Aorta (tissue), 5 donors: ENCODE measurements around the gene PITHD1. TPM values are rescaled to one million over a fixed set of nuclear protein-coding genes. Genes with fewer than 3 reads are reported as not detected.
"Not testable (repeated sequence)": the region's sequence is repeated elsewhere in the genome, so short reads cannot be mapped to it uniquely, and the experiment has no call there.

ENCODE experiments used
- ATAC-seq: fragments of 200-7000 bp; cut with Tn5 transposase; one replicate; pipeline ENCODE4 v1.9.1; 2022; ENCODE audit warnings: moderate library complexity; ENCODE audit not compliant: low FRiP score
- DNase-seq, 2 donors: peaks; one replicate each; pipeline ENCODE4 v3.0.0-alpha.2; 2020
- H3K27ac ChIP-seq, 2 donors: one replicate each; pipeline ENCODE4 v1.5.1; 2013; ENCODE audit warnings: low read length in 2 of 2, mild to moderate bottlenecking in 2 of 2, moderate library complexity in 2 of 2, control low read depth in 1 of 2, inconsistent platforms in 1 of 2, low read depth in 1 of 2
- H3K27me3 ChIP-seq, 2 donors: one replicate each; pipeline ENCODE4 v1.6.1; 2013; ENCODE audit warnings: control low read depth in 1 of 2, low read length in 1 of 2, mild to moderate bottlenecking in 1 of 2, moderate library complexity in 1 of 2; ENCODE audit not compliant: insufficient read depth in 2 of 2, control insufficient read depth in 1 of 2
- H3K36me3 ChIP-seq, 2 donors: one replicate each; pipeline ENCODE4 v1.6.1; 2013; ENCODE audit warnings: control low read depth in 1 of 2, low read length in 1 of 2, mild to moderate bottlenecking in 1 of 2; ENCODE audit not compliant: insufficient read depth in 2 of 2, control insufficient read depth in 1 of 2
- H3K4me1 ChIP-seq, 2 donors: one replicate each; pipeline ENCODE4 v1.6.1; 2013; ENCODE audit warnings: low read length in 2 of 2, control low read depth in 1 of 2, mild to moderate bottlenecking in 1 of 2, moderate library complexity in 1 of 2; ENCODE audit not compliant: insufficient read depth in 2 of 2, control insufficient read depth in 1 of 2
- H3K4me3 ChIP-seq, 2 donors: one replicate each; pipeline ENCODE4 v1.5.1; 2013; ENCODE audit warnings: low read length in 2 of 2, control low read depth in 1 of 2, mild to moderate bottlenecking in 1 of 2
- H3K9me3 ChIP-seq: one replicate; pipeline ENCODE4 v1.6.1; 2013; ENCODE audit warnings: mild to moderate bottlenecking, low read length; ENCODE audit not compliant: control insufficient read depth
- WGBS, 2 donors: extraction: QIAGEN DNeasy Blood & Tissue Kit; methylation state at CpG; one replicate each; pipeline ENCODE4 v1.1.7; 2013; 5-methylcytosine and 5-hydroxymethylcytosine counted together
- intact Hi-C, 2 donors: fragments of 100-400 bp; cut with DNase I; formaldehyde crosslinking; loops; one replicate each; pipeline versions ENCODE4 v1.14.2 to v1.15.0; 2022
- long read RNA-seq, 2 donors: library from polyadenylated mRNA; unstranded; transcript quantifications; one replicate each; pipeline ENCODE4 v2.0.0, GENCODE V29; 2020 to 2021
- polyA plus RNA-seq, 2 donors: library from polyadenylated mRNA; stranded (reverse); fragments of 200-250 nt; gene quantifications; one replicate each; pipeline ENCODE4 v1.2.3, GENCODE V29; 2013
- total RNA-seq, 2 donors: library from RNA; stranded (reverse); fragmentation: NEBNext Ultra II Directional; extraction: Animal tissue kit (Norgen Biotek cat#: 25700); gene quantifications; one replicate each; pipeline ENCODE4 v1.2.1, GENCODE V29; 2021
- donor health status: healthy with polysubstance abuse.
- donor health status: Bipolar disorder and iron deficiency.
- donor health status: DM: no; HTN: no; CAD: no.
- donor health status: DM: no; HTN: no; CAD: no.
- donor health status: DM: yes; HTN: yes; CAD: no.

PITHD1 gene
- 10 to 100 TPM; 34.9 to 39.8 TPM for total RNA-seq
- polyA plus RNA-seq = 10 to 100 TPM; 33.9 to 40.3 TPM
- long read RNA-seq, donor 1, transcript PITHD1-201 (6 exons, 1,603 nt) = major isoform, 87 of 96 reads
- long read RNA-seq, donor 1, partial matches to known transcripts = 1 of 96 reads
- long read RNA-seq, donor 1, other reads (novel, unspliced or antisense) = 8 of 96 reads
- long read RNA-seq, donor 2, transcript PITHD1-201 (6 exons, 1,603 nt) = major isoform, 22 of 24 reads
- long read RNA-seq, donor 2, partial matches to known transcripts = 2 of 24 reads
- long read RNA-seq, donor 2, other reads (novel, unspliced or antisense) = 0 of 24 reads

- peaks cover 0 to 6% of the 10 kb centered on the region in 2 donors for H3K4me1 ChIP-seq
- peak; percentile 83 to 91 for DNase-seq
- no peaks in the 10 kb centered on the region for H3K9me3 ChIP-seq
- WGBS, 2 donors = 0% methylated on average over 74 to 91 of the region's 91 CpGs
- intact Hi-C loops = loop anchor here in 1 of 2 donors (10.0 kb wide), 1 partner anchor 87 kb away; the partner anchor contains the start of gene FUCA1
- peak; percentile 89 for ATAC-seq
- H3K27me3 ChIP-seq = no peaks in the 10 kb centered on the region
- H3K27ac ChIP-seq = peak within 1 kb of the TSS in 1 of 2 donors; percentile 94
- H3K36me3 ChIP-seq = no peaks in the 10 kb centered on the region
- peak within 1 kb of the TSS; percentile 88 to 93 for H3K4me3 ChIP-seq
These were observed at the start of gene PITHD1 for GRCh38 chr1:23777979-23778814. TSS of gene PITHD1 (plus strand) at chr1:23778418. CDS start at chr1:23778516, 98 bp downstream.

DNA sequence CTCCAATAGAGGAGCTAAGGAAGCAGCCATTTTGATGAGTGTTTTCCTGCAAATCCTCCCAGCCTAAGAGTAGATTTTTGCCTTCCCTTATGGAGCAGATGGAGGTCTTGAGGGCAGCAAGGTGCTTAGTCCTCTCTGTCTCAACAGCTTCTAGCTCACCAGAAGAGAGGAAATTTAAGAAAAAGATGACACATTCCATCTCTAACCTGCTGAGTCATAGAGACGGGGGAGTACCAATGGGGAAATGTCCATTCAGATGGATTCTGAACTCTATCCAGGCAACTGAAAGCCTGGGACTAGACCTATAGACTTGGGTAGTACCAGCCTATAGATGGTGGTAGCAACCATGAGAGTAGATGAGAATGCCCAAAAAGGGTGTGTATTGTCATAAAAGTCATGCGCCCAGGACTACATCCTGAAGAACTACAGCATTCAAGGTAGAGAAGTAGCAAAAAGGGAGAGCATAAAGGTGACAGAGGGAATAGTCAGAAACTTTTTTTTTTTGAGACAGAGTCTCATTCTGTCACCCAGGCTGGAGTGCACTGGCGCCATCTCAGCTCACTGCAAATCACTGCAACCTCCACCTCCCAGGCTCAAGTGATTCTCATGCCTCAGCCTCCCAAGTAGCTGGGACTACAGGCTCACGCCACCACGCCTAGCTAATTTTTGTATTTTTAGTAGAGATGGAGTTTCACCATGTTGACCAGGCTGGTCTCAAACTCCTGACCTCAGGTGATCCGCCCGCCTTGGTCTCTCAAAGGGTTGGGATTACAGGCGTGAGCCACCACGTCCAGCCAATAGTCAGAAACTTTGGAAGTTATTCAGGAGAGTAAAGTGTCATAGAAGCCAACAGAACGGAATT lies 45.6 kb upstream of the PITHD1 start:
- Histone ChIP-seq H3K27me3 (no peaks in the 10 kb centered on the region), H3K4me3 (no peak overlapping the region), H3K27ac (no peak overlapping the region), H3K9me3 (no peaks in the 10 kb centered on the region), H3K36me3 (peaks cover 0 to 2% of the 10 kb centered on the region in 2 donors), H3K4me1 (no peaks in the 10 kb centered on the region)
- intact Hi-C loops = no loop called here
- no peak for ATAC-seq
- 93 to 95% methylated on average over 10 of the region's 10 CpGs for WGBS, 2 donors
- no peak for DNase-seq

DNA sequence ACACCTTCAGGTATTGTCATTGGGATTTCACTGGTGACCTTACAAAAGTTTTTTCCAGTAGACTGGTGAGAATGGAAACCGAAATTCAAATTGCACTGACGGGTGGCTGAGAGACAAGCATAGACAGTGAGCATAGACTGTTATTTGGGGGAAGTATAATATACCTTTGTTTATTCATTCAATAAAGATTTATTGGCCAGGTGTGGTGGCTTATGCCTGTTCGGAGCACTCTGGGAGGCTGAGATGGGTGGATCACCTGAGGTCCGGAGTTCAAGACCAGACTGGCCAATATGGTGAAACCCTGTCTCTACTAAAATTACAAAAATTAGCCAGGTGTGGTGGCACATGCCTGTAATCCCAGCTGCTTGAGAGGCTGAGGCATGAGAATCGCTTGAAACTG lies 44.9 kb upstream of the PITHD1 start:
- H3K27ac ChIP-seq, H3K9me3 ChIP-seq, DNase-seq, H3K4me3 ChIP-seq, H3K27me3 ChIP-seq, H3K36me3 ChIP-seq, H3K4me1 ChIP-seq, ATAC-seq, intact Hi-C loops: not testable (repeated sequence)
- WGBS, 2 donors = 97% methylated on average over 5 of the region's 5 CpGs

DNA sequence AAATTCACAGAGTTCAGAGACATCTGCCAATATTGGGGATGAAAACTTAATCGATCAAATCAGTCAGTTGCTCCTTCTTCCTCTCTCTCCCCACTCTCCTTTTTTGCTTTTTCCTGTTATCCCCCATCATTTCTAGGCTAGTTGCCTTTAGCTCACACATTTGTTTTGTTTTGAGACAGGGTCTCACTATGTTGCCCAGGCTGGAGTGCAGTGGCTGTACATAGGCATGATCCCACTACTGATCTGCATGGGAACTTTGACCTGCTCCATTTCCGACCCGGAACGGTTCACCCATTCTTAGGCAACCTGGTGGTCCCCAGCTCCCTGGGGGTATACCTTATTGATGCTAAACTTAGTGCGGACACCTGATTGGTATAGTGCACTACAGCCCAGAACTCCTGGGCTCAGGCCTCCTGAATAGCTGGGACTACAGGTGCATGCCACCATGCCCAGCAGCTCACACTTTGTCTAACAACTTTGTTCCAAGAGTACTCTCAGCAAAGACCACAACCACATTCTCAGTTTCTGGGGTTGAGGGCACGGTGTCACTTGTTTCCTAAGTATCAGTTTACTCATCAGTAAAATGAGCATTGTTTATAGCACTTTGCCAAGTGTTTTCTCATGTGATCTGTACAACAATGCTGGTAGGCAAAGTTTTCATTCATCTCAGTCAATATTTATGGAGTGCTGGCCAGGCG lies 41.6 kb upstream of the PITHD1 start:
- no peak for DNase-seq
- H3K36me3 ChIP-seq = no peaks in the 10 kb centered on the region
- ATAC-seq = no peak
- WGBS, 2 donors = 94 to 97% methylated on average over 7 of the region's 7 CpGs
- no peaks in the 10 kb centered on the region for H3K27me3 ChIP-seq
- no peak overlapping the region for H3K4me3 ChIP-seq
- H3K4me1 ChIP-seq = no peaks in the 10 kb centered on the region
- H3K9me3 ChIP-seq = no peaks in the 10 kb centered on the region
- no peak overlapping the region for H3K27ac ChIP-seq
- intact Hi-C loops = no loop called here

- intact Hi-C loops = loop anchor here in 1 of 2 donors (5.0 kb wide), 1 partner anchor 49 kb away; the partner anchor contains the start of gene RPL11
- ATAC-seq = no peak
- WGBS, 2 donors = 83 to 87% methylated on average over 5 of the region's 5 CpGs
These were observed 36.6 kb upstream of the PITHD1 start for GRCh38 chr1:23741609-23742008.

GRCh38 chr1:23742670-23743286 lies 35.4 kb upstream of the PITHD1 start:
- peak; percentile 51 for ATAC-seq
- peak overlapping the region; percentile 85 to 87 for H3K4me3 ChIP-seq
- H3K36me3 ChIP-seq = no peaks in the 10 kb centered on the region
- no peaks in the 10 kb centered on the region for H3K27me3 ChIP-seq
- 8 to 13% methylated on average over 20 to 28 of the region's 28 CpGs for WGBS, 2 donors
- peaks cover 2 to 3% of the 10 kb centered on the region in 2 donors for H3K4me1 ChIP-seq
- H3K9me3 ChIP-seq = no peaks in the 10 kb centered on the region
- intact Hi-C loops = loop anchor here in 1 of 2 donors (5.0 kb wide), 1 partner anchor 50 kb away; the partner anchor contains the start of gene RPL11
- DNase-seq = peak; percentile 51 to 81
- peak overlapping the region; percentile 33 to 53 for H3K27ac ChIP-seq

More at GRCh38 chr1:23741609-23742008, 36.6 kb upstream of the PITHD1 start:
- no peak overlapping the region for H3K4me3 ChIP-seq
- peaks cover 2 to 3% of the 10 kb centered on the region in 2 donors for H3K4me1 ChIP-seq
- DNase-seq = no peak
- H3K9me3 ChIP-seq = no peaks in the 10 kb centered on the region
- no peaks in the 10 kb centered on the region for H3K36me3 ChIP-seq
- H3K27ac ChIP-seq = no peak overlapping the region
- H3K27me3 ChIP-seq = no peaks in the 10 kb centered on the region

- intact Hi-C loops = loop anchor here in 1 of 2 donors (5.0 kb wide), 1 partner anchor 51 kb away; the partner anchor contains the start of gene RPL11
- no peaks in the 10 kb centered on the region for H3K36me3 ChIP-seq
- peak; percentile 83 to 91 for DNase-seq
- no peaks in the 10 kb centered on the region for H3K9me3 ChIP-seq
- H3K4me3 ChIP-seq = peak within 1 kb of the TSS; percentile 85 to 87
- WGBS, 2 donors = 0% methylated on average over 69 to 119 of the region's 119 CpGs
- H3K27me3 ChIP-seq = no peaks in the 10 kb centered on the region
- ATAC-seq = peak; percentile 93
- peak within 1 kb of the TSS; percentile 53 to 78 for H3K27ac ChIP-seq
- H3K4me1 ChIP-seq = peaks cover 2 to 3% of the 10 kb centered on the region in 2 donors
These were observed 34.7 kb upstream of the PITHD1 start, which contains the start of gene ELOA for GRCh38 chr1:23743287-23744152. TSS of gene ELOA (plus strand) at chr1:23743471. CDS start at chr1:23743504, 33 bp downstream.
